T-helper 2 cell treated with Interferon-gamma antibody and Interleukin-4, amounts not matched to agents 100 ng/mL and 5 ng/mL, for 36 hours (primary cell): ENCODE results near the gene PROX1. TPM values are rescaled to one million over a fixed set of nuclear protein-coding genes. Genes with fewer than 3 reads are reported as not detected.

Experiments
- intact Hi-C: fragments of 100-400 bp; cut with micrococcal nuclease; formaldehyde crosslinking; loops from one replicate; pipeline ENCODE4 v1.15.1; 2023
- total RNA-seq: library from RNA; stranded (reverse); gene quantifications from 2 replicates; pipeline ENCODE4 v1.2.3, GENCODE V29; 2022

Gene PROX1
- not detected in 2 replicates for total RNA-seq

- intact Hi-C loops = loop anchor here (5.0 kb wide), 1 partner anchor 339 kb away; no protein-coding TSS in a partner anchor
Measured at GRCh38 chr1:213987927-213988506, at the start of gene PROX1. Gene PROX1, plus strand, starts transcription at chr1:213987973. Its CDS starts 8,563 bp downstream, at chr1:213996536.

GRCh38 chr1:213938776-213939175 is 49.0 kb upstream of the PROX1 start:
- intact Hi-C loops = no loop called here

GRCh38 chr1:213939888-213940287 is 47.9 kb upstream of the PROX1 start:
- intact Hi-C loops = no loop called here

- intact Hi-C loops = no loop called here
Measured at GRCh38 chr1:213940947-213941346, 46.8 kb upstream of the PROX1 start.

GRCh38 chr1:213942061-213942460 is 45.7 kb upstream of the PROX1 start:
- intact Hi-C loops = no loop called here

GRCh38 chr1:213947200-213947801 is 40.5 kb upstream of the PROX1 start:
- intact Hi-C loops = no loop called here

- intact Hi-C loops = no loop called here
Measured at GRCh38 chr1:213951876-213952275, 35.9 kb upstream of the PROX1 start.

- intact Hi-C loops = no loop called here
Measured at GRCh38 chr1:213953806-213954205, 34.0 kb upstream of the PROX1 start.

GRCh38 chr1:213956295-213956770 is 31.4 kb upstream of the PROX1 start:
- intact Hi-C loops = no loop called here

GRCh38 chr1:213958346-213958745 is 29.4 kb upstream of the PROX1 start:
- intact Hi-C loops = no loop called here

GRCh38 chr1:213960963-213961362 is 26.8 kb upstream of the PROX1 start:
- intact Hi-C loops = no loop called here

GRCh38 chr1:213962508-213962907 is 25.3 kb upstream of the PROX1 start:
- intact Hi-C loops = no loop called here

GRCh38 chr1:213966122-213966521 is 21.7 kb upstream of the PROX1 start:
- intact Hi-C loops = no loop called here

- intact Hi-C loops = no loop called here
Measured at GRCh38 chr1:213968146-213968825, 19.5 kb upstream of the PROX1 start.

- intact Hi-C loops = no loop called here
Measured at GRCh38 chr1:213969958-213970555, 17.7 kb upstream of the PROX1 start.

GRCh38 chr1:213972141-213972540 is 15.6 kb upstream of the PROX1 start:
- intact Hi-C loops = no loop called here

- intact Hi-C loops = no loop called here
Measured at GRCh38 chr1:213973129-213973528, 14.6 kb upstream of the PROX1 start.

GRCh38 chr1:213976665-213977485 is 10.9 kb upstream of the PROX1 start:
- intact Hi-C loops = no loop called here

- intact Hi-C loops = no loop called here
Measured at GRCh38 chr1:213977486-213977842, 10.3 kb upstream of the PROX1 start.

- intact Hi-C loops = no loop called here
Measured at GRCh38 chr1:213977909-213978308, 9.9 kb upstream of the PROX1 start.
